ENCODE measurements around the gene GAPT.

GAPT gene

DNA sequence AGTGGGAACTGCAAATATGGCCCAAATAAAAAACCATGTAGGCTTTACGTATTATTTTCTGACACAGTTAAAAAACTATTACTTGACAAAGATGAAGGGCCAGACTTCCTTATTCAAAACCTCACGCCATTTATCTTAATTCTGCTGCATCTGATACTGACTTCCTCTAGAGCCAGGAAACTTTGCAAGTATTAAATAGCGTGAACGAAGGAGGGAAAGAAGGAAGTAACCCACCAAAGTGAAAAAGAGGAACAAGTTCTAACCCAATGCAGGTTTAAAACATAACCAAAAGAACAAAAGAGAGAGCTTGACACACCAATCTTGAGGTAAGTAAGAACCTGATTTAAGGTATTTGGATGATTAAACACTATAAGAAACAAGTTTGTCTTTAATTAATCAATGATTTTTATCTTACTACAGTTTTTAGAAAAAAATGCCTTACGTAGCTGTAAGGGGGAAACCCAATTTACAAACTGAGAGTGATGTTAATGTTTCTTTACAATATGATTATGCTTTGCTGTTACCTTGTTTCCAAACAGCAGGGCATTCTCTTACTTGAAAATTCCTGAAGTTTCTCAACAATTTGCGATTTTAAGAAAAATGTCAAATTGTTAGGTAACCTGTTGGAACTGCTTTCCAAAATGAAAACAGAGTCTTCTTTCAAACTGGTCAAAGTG, at the start of gene GAPT:
GAPT (plus strand) TSS at position 220 of the 677 bp plus-strand sequence. CDS start 3,102 bp downstream, outside the sequence.
- no peak for DNase-seq
- intact Hi-C loops (cut with DNase I): no loop called here

GRCh38 chr5:58444805-58445204, 46.4 kb upstream of the GAPT start:
- no peak for DNase-seq
- intact Hi-C loops (cut with DNase I): no loop called here

DNA sequence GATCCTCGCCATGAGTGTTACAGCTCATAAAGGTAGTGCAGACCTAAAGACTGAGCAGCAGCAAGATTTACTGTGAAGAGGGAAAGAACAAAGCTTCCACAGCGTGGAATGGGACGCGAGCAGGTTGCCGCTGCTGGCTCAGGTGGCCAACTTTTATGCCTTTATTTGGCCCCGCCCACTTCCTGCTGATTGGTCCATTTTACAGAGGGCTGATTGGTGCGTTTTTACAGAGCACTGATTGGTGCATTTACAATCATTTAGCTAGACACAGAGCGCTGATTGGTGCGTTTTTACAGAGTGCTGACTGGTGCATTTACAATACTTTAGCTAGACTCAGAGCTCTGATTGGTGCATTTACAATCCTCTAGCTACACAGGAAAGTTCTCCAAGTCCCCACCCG, 45.2 kb upstream of the GAPT start:
- intact Hi-C loops (cut with DNase I): no loop called here
- DNase-seq: no peak

DNA sequence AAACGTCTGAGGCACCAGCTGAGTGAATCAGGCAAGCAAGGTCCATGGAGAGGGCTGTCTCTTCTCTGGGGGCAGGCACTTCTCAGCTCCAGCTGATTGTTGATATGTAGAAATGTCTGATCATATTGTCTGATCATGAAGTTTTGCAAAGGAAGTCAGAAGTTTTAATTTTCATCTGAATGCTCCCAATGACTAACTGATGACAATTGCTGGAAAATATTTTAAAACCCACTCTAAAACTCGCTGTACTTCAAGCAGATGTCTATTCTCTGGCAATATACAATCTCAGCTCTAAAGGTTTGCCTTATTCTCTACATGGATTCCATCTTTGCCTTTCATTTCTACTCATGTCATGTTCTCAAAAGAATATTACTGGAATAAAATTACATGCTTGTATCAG, 44.0 kb upstream of the GAPT start:
- no peak for DNase-seq
- intact Hi-C loops (cut with DNase I): no loop called here

DNA sequence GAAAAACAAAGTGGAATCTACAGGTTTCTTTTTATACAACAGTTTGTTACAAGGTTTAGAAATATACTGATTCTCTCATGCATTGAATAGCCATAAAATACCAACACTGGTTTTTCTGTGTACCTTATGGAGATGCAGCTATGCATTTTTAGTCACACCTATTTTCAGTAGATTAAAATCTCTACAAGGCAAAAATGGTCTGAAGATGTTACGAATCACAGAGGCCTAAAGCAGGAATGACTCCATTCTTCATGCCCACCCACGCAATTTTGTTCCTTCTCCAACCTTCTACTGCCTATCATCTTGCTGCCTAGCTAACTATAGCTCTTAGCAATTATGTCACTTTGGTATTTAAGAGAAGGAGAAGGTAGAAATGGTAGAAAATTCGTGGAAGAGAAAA, 41.2 kb upstream of the GAPT start:
- intact Hi-C loops (cut with DNase I): no loop called here
- no peak for DNase-seq

DNA sequence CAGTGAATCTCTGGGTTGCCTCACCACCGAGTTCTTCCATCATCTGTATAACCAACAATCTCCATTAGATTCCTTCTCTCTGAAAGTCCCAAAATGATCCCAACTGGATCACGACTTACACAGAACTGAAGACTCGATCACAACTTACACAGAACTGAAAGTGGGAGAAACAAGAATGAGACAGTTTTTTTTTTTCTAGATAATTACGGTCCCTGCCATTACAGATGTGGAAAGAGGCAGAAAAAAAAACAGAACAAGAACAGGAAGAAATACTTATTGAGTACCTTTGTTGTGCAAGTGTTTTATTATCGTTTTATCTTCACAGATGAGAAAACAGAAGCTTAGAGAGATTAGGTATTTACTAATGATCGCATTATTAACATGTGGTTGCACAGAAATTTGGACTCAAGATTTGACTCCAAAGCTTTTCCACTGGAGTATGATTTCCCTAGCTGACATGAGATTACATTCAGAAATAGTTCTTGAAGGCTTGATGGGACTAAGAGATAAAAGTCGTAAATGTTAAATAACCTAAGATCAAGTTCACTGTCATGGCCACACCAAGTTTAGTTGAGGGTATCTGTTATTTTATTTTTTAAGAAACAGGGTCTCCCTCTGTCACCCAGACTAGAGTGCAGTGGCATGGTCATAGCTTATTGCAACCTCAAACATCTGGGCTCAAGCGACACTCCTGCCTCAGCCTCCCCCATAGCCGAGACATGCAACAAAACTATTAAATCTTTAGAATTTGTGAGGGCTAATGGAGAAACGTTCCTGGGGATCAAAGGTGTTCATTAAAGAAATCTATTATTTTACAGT, 40.2 kb upstream of the GAPT start:
- DNase-seq: no peak
- intact Hi-C loops (cut with DNase I): no loop called here

DNA sequence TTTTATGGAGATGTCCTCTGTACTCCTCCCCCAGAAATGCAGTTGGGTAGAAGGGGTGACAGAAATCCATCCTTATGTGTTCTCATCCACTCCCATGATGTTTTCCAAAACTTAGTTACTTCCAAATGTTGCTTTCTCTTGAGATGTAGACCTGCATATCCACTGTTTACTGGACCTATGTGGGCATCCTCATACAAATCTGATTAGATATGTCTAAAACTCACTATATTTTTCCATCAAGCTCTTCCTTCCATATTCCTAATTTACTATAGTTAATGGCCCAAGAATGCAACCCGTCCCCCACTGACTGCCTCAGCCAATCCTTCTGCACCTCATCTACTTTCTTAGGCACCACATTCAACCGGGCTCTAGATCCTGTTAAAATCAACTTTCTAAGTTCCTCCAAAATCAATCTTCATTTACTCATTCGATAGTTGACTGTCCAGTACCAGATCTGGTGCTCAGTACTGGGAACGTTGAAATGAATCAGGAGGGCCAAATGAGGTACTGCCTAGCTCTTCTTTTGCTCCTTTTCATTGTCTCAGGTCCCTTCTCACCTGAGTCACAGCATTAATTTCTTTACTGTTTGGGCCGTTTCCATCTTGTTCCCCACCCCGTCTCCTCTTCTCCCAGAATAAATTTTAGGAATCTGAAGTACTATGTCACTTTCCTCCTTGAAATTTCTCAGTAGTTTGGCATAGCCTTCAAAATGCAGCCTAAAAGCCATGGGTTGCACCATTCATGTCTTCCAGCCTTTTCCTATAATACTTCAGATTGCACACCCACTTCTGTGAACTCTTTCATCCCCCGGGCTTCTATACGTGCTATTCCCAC, 39.3 kb upstream of the GAPT start:
- DNase-seq: no peak
- intact Hi-C loops (cut with DNase I): no loop called here

GRCh38 chr5:58452566-58453258, 38.5 kb upstream of the GAPT start:
- no peak for DNase-seq
- intact Hi-C loops (cut with DNase I): no loop called here

GRCh38 chr5:58453306-58453705, 37.9 kb upstream of the GAPT start:
- DNase-seq: no peak

GRCh38 chr5:58454025-58454424, 37.2 kb upstream of the GAPT start:
- intact Hi-C loops (cut with DNase I): no loop called here
- DNase-seq: no peak

More at GRCh38 chr5:58453306-58453705, 37.9 kb upstream of the GAPT start:
- intact Hi-C loops (cut with DNase I): no loop called here

GRCh38 chr5:58455066-58455465, 36.2 kb upstream of the GAPT start:
- no peak for DNase-seq
- intact Hi-C loops (cut with DNase I): no loop called here

- no peak for DNase-seq
- intact Hi-C loops (cut with DNase I): no loop called here
Observed at GRCh38 chr5:58455480-58455879, 35.8 kb upstream of the GAPT start.

DNA sequence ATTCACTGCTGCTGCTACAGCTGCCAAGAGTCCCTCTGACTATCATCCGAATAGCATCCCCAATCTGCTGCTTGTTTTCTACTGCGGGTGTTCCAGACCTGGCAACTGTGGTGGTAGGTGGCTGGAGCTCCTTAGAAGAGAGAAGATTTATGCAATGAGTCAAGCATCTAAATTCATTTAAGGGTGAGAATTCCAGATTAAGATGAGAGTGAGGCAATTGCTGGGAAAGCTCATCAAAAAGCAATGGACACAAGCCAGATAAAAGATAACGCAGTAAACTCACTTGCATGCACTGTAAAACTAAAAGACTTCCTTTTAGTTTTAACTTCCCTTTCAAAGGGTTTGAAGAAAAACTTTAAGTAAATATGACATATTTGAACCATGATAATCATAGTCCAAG, 35.2 kb upstream of the GAPT start:
- intact Hi-C loops (cut with DNase I): no loop called here

GRCh38 chr5:58456486-58456885, 34.7 kb upstream of the GAPT start:
- no peak for DNase-seq
- intact Hi-C loops (cut with DNase I): no loop called here

More for the DNA sequence above, 35.2 kb upstream of the GAPT start:
- peak in 6 of 10 donors; percentile 12 to 83 (median 64) for DNase-seq

DNA sequence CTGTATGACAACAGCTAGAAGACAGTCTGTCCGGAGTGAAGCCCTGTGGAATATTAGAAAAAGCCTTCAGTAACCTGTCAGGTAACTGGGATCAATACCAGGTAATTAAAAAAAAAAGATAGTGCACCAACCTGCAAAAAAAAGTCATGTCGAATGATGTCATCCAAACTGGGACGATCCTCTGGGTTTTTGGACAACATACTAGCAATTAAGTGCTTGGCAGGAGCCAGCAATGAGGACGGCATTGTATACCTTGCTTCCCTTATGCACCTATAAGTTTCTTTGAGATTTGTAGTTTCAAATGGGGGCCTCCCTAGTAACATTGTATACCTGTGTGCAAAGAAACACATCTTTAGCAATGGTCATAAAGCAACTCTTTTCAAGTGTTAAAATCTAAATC, 34.2 kb upstream of the GAPT start:
- intact Hi-C loops (cut with DNase I): no loop called here
- no peak for DNase-seq

DNA sequence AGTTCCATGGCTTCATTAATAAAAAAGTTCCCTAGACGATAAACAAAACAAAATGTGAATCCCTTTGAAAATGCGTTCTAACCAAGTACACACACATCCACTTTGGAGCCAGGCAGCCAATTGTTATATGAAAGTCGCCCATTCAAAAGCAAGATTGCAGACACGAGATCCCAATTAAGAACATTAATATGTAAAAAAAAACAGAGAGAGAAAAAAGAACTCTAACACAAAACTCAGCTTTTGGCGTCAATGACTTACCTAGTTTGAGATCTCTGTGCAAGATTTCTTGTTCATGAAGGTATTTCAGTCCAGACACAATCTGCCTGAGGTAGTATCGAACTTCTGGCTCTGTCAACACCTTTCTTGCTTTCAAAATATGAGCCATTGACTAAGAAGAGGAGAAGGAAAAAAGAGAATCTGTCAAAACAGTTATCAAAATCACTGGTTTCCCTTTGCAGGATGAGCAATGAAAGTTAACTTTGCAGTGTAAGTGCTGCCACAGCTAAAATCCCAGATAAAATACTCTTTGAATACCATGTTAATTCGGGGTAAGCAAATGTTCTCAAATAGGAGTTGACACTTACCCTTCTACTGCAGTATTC, 33.0 kb upstream of the GAPT start:
- intact Hi-C loops (cut with DNase I): no loop called here
- no peak for DNase-seq

DNA sequence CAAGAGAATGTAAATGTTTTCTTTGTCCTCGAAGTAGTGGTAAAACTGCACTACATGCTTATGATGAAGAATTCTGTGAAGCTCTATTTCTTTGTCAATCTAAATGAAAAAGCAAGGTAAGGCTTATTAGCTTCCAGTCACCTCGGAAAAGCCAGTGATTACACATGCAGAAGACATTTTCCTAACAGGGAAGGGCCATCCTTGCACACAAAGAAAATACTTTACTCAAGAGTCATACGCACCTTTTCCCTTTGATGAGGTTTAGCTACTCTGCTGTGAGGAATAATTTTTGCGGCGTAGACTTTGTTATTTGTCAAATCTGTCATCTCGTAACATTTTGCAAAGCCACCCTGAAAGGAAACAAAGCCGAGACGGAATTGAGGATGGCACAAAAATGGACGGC, 32.5 kb upstream of the GAPT start:
- intact Hi-C loops (cut with DNase I): no loop called here
- DNase-seq: no peak

GRCh38 chr5:58459146-58460001, 31.9 kb upstream of the GAPT start:
- intact Hi-C loops (cut with DNase I): loop anchor here (1.0 to 5.0 kb wide), 4 partner anchors 572 to 1160 kb away; no protein-coding TSS in a partner anchor
- DNase-seq: peak in 7 of 10 donors; percentile 18 to 84 (median 23)
